GM21825 (cell line): ENCODE measurements around the gene STOM.
A peak's percentile ranks its signal among the peaks of the same experiment; 100 is the strongest.
"Not testable (repeated sequence)": the region's sequence is repeated elsewhere in the genome, so short reads cannot be mapped to it uniquely, and the experiment has no call there.

Experiments
- ATAC-seq: cut with Tn5 transposase; IDR thresholded peaks from one replicate; pipeline ENCODE4 v1.9.1; 2021; ENCODE audit warnings: mild to moderate bottlenecking, moderate library complexity; ENCODE audit not compliant: unreplicated experiment

Gene STOM, protein sequence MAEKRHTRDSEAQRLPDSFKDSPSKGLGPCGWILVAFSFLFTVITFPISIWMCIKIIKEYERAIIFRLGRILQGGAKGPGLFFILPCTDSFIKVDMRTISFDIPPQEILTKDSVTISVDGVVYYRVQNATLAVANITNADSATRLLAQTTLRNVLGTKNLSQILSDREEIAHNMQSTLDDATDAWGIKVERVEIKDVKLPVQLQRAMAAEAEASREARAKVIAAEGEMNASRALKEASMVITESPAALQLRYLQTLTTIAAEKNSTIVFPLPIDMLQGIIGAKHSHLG

DNA sequence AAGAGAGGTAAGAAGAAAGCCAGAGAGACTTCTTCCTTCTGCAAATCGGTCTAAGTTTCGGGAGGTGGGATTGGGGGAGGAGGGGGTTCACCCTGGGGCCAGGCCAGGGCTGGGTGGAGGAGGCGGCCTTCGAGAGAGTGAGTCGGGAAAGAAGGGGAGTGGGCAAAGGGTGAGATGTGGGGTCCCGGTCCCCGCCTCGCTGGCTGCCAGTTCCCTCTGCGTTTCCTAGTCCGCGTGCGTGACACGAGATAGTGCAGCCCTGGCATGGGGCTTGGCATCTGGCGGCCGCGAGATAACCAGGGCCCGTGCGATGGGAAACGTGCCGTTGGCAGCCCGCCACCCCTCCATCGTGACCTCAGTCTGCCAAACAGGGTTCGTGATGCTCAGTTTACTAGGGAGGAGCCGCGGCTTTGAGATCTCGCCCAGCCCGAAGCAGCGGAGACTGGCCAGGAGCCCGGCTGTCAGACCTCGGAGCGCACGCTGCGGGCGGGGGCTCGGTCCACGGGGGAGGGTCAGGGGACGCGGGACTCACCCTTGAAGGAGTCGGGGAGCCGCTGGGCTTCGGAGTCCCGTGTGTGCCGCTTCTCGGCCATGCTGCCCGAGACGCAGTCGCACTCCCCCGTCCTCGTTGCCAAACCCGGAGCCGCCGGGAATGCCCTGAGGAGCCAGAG, at the start of gene STOM:
TSS of gene STOM (minus strand) at position 656 of the 671 bp plus-strand sequence. CDS start at position 593, 63 bp downstream.
- ATAC-seq, result peak; percentile 39

DNA sequence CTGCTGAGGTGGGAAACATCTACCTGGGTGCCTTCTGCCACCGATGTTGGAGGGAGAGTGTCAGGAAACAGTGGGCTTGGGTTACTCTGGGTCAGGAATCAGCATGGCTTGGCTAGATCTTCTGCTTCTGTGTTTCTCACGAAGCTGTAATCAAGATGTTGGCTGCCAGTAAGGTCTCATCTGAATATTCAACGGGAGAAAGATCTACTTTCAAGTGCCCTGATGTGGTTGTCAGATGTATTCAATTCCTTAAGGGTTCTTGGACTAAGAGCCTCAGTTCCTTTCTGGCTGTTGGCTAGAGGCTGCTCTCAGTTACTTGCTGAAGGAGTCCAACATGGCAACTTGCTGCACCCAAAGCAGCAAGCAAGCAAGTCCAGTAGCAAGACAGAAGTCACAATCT, 41.9 kb upstream of the STOM start:
- ATAC-seq, result no peak

DNA sequence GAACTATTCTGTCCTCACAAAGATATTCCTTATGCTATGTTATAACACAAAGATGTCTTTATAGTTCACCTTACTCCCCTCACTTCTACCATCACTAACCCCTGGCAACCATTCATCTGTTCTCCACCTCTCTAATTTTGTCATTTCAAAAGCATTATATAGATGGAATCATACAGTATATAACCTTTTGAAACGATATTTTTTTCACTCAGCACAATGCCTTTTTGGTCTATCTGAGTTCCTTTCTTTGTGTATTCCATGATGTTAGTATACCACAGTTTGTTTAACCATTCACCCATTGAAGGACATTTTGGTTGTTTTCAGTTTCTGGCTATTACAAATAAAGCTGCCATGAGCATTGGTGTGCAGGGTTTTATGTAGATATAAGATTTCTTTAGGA, 35.8 kb upstream of the STOM start:
- no peak for ATAC-seq

DNA sequence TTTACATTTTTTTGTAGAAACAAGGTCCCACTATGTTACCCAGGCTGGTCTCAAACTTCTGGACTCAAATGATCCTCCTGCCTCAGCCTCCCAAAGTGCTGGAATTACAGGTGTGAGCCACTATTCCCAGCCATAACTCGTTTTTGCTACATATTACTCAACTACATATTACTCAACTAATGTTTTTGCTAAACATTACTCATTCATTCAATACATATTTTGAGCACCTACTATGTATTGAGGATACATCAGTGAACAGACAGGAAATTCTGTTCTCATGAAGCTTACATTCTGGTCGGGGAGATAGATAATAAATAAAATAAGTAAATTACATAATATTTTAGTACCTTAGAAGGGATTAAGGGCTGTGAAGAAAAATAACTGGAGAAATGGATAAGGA, 34.9 kb upstream of the STOM start:
- ATAC-seq, result no peak

DNA sequence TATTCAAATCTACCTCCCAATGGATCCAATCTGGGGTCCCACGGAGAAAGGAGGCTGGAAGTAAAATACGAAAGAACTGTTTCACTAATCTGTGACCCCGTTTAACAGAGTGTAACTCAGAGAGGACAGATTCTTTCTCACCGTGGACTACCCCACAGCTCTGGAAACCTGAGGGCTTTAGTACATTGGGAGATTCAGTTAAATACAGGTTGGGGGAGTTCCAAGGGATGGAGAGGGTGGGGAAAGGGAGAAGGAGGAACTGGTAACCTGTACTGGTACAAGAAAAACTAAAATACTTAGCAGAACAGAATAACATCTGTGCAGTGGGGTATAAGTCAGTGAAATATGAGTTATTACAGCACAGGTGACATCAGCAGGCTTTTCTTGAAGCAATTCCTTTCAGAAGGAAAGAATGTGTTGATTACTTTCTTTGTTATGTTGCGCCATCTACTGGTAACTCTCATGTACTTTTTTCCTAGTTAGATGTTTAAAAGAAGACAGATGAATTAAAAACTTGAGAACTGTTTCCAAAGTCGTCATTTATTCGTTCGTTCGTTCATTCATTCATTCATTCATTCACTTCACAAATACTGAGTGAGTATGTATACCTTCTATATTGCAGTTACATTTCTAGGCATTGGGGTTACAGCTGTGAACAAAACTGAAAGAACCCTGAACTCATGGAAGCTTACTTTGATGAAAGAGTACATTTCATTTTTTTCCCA, 30.0 kb upstream of the STOM start:
- no peak for ATAC-seq

DNA sequence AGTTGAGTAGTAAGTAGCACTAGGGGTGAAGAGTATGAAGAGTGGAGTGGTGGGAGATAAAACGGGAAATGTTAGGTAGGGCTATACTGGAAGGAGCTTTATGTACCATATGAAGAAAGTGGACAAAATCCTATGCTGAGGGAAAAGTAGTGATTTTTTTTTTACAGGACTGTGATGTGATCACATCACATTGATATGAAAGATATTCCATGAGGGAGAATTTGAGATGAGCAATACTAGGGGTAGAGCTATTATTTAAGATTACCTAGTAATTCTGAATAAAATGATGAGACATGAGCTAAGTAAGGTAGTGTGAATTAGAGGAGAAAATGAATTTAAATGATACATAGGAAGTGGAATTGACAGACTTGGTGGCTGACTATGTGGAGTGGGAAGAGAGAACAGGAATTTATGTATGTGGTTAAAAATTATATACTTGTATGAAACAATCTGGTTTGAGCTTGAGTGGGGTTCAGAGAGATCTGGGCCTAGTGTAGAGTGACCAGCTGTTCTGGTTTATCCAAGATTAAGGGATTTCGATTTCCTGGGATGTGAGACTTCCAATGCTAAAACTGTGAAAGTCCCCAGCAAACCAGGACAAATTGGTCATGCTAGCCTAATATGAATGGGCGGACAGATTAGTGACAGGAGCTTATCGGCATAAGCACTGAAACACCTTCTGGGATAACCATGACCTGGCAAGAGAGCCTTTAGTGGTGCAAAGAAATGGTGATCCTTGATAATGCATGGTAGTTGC, 29.3 kb upstream of the STOM start:
- no peak for ATAC-seq

DNA sequence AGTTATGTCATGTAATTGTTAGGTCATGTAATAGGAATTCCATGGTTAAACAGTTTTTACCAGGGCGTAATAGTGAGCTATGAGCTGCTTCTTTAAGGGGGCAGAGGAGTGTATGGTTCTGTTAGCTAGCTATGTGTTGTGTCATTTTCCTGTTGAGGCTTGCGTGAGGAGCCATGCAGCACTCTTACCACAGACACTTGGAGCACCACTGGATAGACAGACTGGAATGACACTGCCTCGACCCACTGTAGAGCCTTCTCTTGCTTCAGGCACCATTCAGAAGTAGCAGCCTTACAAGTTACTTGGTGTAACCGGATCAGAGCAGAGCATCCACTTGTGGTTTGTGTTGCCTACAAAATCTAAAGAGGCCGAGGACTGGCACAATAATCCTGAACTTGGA, 28.3 kb upstream of the STOM start:
- ATAC-seq, result no peak

DNA sequence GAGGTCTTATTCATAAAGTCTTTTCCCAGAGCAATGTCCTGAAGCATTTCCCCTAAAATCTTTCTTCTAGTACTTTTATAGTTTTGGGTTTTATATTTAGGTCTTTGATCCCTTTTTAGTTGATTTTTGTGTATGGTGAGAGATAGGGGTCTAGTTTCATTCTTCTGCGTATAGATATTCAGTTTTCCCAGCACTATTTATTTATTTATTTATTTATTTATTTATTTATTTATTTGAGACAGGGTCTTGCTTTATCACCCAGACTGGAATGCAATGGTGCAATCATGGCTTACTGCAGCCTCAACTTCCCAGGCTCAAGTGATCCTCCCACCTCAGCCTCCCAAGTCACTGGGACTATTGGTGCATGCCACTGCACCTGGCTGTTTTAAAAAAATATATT, 27.2 kb upstream of the STOM start:
- ATAC-seq, result not testable (repeated sequence)

DNA sequence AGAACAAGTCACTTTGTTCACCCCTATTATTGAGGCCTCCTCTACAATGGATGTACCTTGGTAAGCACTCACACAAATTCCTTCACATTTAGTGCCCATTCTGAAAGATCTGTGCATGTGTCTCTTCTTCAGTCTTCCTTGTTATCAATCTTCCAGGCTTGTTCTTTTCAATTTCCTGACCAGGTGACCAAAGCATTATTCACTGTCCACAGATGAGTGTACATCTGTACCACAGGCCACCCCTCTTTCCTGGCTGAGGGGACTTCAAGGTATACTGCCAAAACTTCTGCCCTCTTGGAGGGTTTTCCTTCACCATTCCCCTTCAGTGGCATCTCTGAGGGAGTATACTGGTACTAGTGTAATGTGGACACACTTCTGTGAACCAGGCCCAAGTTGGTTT, 25.5 kb upstream of the STOM start:
- ATAC-seq, result no peak

DNA sequence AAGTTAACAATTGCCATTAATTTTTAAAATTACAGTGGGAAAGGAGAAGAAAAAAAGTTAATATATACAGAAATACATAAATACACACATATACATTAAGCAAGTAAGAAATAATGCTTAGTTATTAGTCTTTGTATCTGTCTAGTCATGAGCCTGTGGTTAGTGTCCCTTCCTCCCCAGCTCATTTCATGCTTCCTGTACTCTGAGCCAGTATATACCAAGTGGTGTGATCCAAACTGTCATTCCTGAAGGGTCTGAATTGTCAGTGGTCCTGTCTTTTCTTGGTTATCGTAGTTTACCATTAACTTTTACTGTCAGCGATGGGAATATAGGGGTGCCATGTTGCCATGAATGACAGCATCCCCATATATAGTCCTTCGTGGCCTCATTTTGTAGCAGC, 24.2 kb upstream of the STOM start:
- ATAC-seq, result no peak

DNA sequence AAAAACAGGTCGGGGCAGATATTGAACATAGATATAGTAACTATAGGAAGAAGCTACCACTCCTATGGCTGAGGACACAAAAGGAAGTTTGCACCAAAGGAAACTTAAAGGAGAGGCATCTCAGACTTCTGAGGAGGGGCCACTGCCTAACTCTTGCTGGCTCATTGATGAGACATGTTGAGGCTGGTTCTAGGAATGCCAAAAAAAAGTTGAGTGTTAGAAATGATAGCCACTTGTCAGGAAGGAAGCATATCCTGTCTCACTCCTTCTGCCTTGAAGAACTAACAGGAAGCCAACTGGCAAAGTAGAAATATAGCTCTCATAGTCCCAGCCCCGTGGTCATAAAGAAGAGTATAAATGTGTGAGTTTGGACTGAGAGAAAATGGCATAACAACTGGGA, 23.3 kb upstream of the STOM start:
- no peak for ATAC-seq

DNA sequence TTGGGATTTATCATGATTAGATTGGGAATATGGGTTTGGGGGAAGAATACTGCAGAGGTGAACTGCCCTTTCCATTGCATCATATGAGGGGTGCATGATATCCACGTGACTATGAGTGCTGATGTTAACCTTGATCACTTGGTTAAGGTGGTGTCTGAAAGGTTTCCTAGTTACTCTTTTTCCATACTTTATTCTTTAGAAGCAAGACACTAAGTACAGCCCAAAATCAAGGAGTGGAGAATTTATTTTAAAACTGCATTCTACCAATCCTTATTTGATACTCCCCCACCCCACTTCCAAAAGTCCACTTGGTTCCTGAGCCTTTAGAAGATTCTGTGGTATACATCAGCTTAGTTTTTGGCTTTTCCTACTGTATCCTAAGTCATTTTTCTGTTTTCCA, 20.3 kb upstream of the STOM start:
- ATAC-seq, result no peak

DNA sequence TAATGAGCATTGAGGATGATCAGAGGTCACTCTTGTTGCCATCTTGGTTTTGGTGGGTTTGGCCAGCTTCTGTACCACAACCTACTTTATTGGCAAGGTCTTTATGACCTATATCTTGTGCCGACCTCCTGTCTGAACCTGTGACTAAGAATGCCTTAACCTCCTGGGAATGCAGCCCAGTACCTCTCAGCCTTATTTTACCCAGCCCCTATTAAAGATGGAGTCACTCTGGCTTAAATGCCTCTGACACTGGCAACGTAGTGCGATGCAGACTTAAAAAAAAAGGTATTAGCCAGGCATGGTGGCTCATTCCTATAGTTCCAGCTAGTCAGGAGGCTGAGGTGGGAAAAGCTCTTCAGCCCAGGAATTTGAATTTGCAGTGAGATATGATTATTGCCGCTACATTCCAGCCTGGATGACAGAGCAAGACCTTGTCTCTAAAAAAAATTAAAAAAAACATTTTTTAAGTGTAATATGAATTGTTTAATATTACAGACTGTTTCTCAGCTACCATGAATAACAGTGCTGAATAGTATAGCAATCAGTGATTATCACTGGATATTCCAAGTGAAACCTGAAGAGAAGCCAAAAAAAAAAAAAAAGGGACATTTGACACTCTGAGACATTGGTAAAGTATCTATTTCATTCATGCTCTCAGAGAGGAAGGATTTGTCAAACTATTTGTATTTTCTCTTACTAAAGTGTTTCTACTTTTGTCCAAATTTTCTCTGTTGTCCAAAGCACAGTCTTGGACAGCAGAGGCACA, 18.3 kb upstream of the STOM start:
- ATAC-seq, result no peak

DNA sequence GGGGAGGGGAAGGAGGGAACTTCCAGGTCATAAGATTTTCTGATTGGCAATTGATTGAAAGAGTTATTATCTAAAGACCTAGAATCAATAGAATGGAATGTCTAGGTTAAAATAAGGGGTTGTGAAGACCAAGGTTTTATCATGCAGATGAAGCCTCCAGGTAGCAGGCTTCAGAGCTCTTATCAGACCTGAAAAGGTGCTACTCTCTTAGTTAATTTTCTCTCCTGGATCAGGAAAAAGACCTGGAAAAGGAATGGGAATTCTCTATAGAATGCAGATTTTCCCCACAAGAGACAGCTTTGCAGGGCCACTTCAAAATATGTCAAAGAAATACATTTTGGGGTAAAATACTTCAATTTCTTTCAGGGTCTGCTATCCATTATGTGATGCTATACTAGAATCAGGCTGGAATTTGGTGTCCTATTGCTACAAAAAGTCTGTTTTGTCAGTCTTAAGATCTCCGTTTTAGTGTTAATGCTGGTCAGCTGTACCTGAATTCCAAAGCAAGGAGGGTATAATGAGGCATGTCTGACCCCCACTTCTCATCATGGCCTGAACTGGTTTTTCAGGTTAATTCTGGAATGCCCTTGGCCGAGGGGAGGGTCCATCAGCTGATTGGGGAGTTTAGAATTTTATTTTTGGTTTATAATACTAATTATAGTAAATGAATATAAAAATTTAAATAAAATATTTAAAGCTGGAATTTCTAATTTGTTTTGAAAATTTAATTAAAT, 16.6 kb upstream of the STOM start:
- ATAC-seq, result no peak

DNA sequence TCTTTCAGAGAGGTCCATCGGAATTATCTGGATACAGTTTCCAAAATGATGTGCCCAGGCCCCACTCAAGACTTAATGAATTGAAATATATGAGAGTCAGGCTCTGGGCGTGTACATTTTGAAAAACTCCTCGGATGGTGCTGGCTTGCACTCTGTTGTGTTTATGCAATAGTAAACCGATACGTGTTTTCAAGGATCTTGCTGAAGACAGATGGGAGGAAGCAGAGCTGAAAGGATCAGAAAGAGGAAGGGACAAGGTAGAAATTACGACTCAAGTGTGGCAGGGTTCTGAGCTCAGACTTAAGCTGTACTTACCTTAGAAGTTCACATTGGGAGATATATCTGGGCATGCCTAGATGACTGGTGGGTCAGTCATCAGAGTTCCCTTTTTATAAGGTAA, 13.7 kb upstream of the STOM start:
- no peak for ATAC-seq

DNA sequence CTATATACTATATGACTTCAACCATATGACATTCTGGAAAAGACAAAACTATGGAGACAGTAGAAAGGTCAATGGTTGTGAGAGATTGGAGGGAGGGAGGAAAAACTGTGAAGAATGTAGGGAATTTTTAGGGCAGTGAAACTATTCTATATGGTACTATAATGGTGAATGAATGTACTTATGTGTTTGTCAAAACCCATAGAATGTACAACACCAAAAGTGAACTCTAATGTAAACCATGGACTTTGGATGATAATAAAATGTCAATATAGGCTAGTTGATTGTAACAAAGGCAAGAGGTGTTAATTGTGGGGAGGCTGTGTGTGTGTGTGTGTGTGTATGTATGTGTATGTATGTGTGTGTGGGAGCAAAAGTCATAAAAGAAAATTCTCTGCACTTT, 10.8 kb upstream of the STOM start:
- no peak for ATAC-seq

DNA sequence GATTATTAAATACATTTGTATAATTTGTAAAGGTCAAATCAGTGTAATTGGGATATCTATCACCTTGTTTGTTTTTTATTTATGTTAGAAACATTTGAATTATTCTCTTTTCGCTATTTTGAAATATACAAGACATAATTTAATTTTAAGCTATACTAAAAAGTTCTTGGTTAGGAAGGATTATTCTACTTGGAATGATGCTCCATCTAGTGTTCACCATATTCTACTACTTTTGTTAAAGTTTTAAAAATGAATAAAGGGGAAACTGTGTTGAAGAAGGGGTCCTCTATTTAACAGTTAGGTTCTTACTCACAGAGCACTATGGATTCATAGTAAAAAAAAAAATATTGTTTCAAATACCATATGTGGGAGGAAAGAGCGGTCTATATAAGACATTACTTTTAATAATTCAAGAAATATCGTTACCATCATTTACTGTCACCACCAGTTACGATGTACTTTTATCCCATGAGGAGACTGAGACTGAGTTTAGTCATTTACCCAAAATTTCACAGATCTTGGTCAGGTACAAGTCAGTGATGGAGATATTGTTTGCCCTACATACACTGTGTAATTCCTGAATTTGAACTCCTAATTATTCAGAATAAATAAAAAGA, 6.3 kb upstream of the STOM start:
- no peak for ATAC-seq

DNA sequence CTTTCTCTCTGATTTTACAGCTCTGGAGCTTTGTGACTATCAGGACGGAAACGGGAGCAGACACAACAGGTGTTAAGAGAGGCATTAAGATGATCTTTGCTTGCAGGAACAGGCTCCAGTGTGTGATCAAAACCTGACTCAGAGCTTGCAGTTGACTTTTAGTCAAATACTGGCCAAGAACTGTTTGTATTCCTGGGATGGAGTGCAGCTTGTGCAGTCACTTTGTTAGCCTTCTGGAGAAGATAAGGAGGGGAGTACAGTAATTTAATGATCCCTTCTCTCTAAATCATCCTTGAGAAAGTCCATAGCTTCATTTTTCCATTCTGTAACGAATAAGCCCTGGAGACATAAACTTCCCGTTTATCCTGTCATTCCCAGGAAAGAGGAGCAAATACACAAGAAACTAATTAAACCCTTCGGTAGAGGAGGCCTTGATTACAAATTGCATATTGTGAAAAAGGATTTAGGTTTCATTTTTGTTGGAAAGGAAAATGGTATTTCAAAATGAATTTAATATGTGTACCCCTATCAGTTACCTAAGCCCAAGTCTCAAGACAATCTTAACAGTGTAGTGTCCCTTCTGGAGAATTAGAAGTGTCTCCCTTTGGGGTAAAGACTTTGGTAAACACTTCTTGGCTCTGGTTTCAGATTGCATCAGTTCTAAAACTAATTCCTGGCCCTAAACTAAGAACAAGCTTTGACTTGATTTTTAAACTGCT, 3.1 kb upstream of the STOM start:
- no peak for ATAC-seq
